H1 (cell line): ENCODE measurements around the gene MEIOB. TPM values are rescaled to one million over a fixed set of nuclear protein-coding genes. Genes with fewer than 3 reads are reported as not detected.

Experiments used
- ASH2L ChIP-seq: fragments of 200-600, 300-600 bp; sonication (generic); IDR thresholded peaks from one replicate; pipeline ENCODE4 v1.7.1; 2017; ENCODE audit warnings: low read length
- ATF3 ChIP-seq: IDR thresholded peaks from 2 replicates; pipeline ENCODE4 v1.6.1; 2011; ENCODE audit warnings: low read depth, mild to moderate bottlenecking, low read length; ENCODE audit not compliant: insufficient read depth
- GTF2F1 ChIP-seq: IDR thresholded peaks from 2 replicates; pipeline ENCODE4 v1.6.1; 2012; ENCODE audit warnings: low read depth, low read length, improper control_type of control experiment, borderline replicate concordance
- HDAC2 ChIP-seq, 2 experiments: fragments of 300-600 bp in 1 of 2; sonication (generic) in 1 of 2; IDR thresholded peaks; 2 replicates each; pipeline ENCODE4 v1.6.1; 2011 to 2012; ENCODE audit warnings: low read depth in 2 of 2, low read length in 2 of 2, mild to moderate bottlenecking in 2 of 2, moderate library complexity in 2 of 2, borderline replicate concordance in 1 of 2, inconsistent platforms in 1 of 2
- NANOG ChIP-seq: IDR thresholded peaks from 2 replicates; pipeline ENCODE4 v1.6.1; 2011; ENCODE audit warnings: low read length, low read depth, mild to moderate bottlenecking, inconsistent platforms; ENCODE audit not compliant: insufficient read depth, poor library complexity, severe bottlenecking
- SIRT6 ChIP-seq: IDR thresholded peaks from one replicate; pipeline ENCODE4 v1.7.1; 2012; ENCODE audit warnings: low read length, inconsistent platforms
- SIX5 ChIP-seq: IDR thresholded peaks from 2 replicates; pipeline ENCODE4 v1.6.1; 2011; ENCODE audit warnings: mild to moderate bottlenecking, low read depth, low read length
- SUZ12 ChIP-seq: fragments of 200-600 bp; sonication (generic); IDR thresholded peaks from 2 replicates; pipeline ENCODE4 v1.6.1; 2012; ENCODE audit warnings: mild to moderate bottlenecking, inconsistent platforms, low read length, moderate library complexity, mixed read lengths
- polyA plus RNA-seq, 7 experiments: library from polyadenylated mRNA; depleted of rRNA in 3 of 7; stranded (reverse) in 5 of 7; unstranded in 2 of 7; fragments of >200 nt in 5 of 7; fragments of 200-250 nt in 2 of 7; gene quantifications; 1 replicate in 5 of 7; 2 replicates in 1 of 7; 4 replicates in 1 of 7; pipeline versions ENCODE4 v1.2.1 to v1.2.3, GENCODE V29; 2011 to 2013; ENCODE audit warnings: missing spikeins in 2 of 7, mixed read lengths in 2 of 7
- total RNA-seq: library from RNA; stranded (reverse); fragmentation: NEBNext Ultra II Directional; extraction: Animal tissue kit (Norgen Biotek cat#: 25700); gene quantifications from 2 replicates; pipeline ENCODE4 v1.2.1, GENCODE V29; 2021

Gene MEIOB
- total and polyA plus RNA-seq, 2 of the 8 experiments (the other 6 are each of a cell fraction or from before 2014, with no cell fraction given) = 0.63 to 1.1 TPM

DNA sequence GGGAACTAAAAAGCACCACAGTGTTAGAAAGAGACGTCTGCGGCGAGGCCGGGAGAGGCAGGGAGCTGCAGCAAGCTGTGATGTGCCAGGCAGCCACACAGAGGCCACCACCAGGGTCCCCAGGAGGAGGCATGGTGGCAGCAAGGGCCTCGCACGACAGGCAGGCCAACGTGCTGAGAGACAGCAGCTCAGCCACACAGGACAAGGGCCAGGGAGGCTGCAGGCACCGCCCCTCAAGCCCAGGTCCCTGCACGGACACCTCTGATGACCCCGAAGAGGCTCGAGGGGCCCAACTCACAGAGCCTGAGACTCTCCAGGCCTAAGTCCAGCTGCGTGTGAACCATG, 51.0 kb downstream of the MEIOB start (continued):
- no peak for TF ChIP-seq ATF3
- no peak for TF ChIP-seq GTF2F1
- TF ChIP-seq SIRT6 = no peak
- TF ChIP-seq SUZ12 = no peak
- no peak for TF ChIP-seq SIX5
- no peak for TF ChIP-seq NANOG
- TF ChIP-seq ASH2L = no peak
- TF ChIP-seq HDAC2 (IDR thresholded peaks at IDR 0.05; ENCODE audit: borderline replicate concordance in 1 of 2, low read depth in 2 of 2, low read length in 2 of 2) = no peak
